Loucy (cell line): ENCODE data around the gene BIN1.

Experiments used
- EZH2phosphoT487 ChIP-seq: fragments of 200-600 bp; IDR thresholded peaks from 2 replicates; pipeline ENCODE4 v1.6.1; 2018; ENCODE audit warnings: antibody characterized with exemption, mild to moderate bottlenecking, moderate library complexity, borderline replicate concordance
- TF ChIP-seq, protein P1 (sequence below): fragments of 200-600 bp; sonication (generic); conservative IDR thresholded peaks from 2 replicates; pipeline ENCODE4 v1.5.1; 2014; ENCODE audit warnings: mild to moderate bottlenecking, antibody characterized with exemption, low read length

DNA sequence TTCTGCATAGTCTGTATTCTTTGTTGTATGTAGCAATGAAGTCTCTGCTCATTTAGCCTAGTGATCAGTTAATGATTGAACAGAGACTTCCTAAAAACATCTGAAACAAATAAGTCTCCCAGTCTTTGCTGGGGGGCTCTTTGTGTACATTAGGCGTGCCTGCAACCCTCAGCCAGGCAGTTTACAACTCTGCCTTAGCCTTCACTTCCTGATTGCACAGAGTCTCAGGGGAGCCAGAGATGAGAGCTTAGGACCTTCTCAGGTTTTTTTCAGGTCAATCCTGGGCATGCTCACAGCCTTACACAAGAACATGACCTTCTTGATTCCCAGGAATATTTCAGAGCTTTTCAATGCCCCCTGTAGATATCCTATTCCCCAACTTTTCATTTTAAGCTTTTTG lies 44.0 kb upstream of the BIN1 start:
- TF ChIP-seq, protein P1, sequence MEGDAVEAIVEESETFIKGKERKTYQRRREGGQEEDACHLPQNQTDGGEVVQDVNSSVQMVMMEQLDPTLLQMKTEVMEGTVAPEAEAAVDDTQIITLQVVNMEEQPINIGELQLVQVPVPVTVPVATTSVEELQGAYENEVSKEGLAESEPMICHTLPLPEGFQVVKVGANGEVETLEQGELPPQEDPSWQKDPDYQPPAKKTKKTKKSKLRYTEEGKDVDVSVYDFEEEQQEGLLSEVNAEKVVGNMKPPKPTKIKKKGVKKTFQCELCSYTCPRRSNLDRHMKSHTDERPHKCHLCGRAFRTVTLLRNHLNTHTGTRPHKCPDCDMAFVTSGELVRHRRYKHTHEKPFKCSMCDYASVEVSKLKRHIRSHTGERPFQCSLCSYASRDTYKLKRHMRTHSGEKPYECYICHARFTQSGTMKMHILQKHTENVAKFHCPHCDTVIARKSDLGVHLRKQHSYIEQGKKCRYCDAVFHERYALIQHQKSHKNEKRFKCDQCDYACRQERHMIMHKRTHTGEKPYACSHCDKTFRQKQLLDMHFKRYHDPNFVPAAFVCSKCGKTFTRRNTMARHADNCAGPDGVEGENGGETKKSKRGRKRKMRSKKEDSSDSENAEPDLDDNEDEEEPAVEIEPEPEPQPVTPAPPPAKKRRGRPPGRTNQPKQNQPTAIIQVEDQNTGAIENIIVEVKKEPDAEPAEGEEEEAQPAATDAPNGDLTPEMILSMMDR = no peak
- no peak for TF ChIP-seq EZH2phosphoT487
